HG03135 (cell line): Measurements from ENCODE around the gene PCMTD2.
"Not testable (repeated sequence)": the region's sequence is repeated elsewhere in the genome, so short reads cannot be mapped to it uniquely, and the experiment has no call there.

Experiments used
- ATAC-seq: cut with Tn5 transposase; IDR thresholded peaks from one replicate; pipeline ENCODE4 v1.9.1; 2021; ENCODE audit warnings: mild to moderate bottlenecking, moderate library complexity; ENCODE audit not compliant: unreplicated experiment

Gene PCMTD2

GRCh38 chr20:64223526-64224067 is 32.0 kb upstream of the PCMTD2 start:
- ATAC-seq, result no peak

DNA sequence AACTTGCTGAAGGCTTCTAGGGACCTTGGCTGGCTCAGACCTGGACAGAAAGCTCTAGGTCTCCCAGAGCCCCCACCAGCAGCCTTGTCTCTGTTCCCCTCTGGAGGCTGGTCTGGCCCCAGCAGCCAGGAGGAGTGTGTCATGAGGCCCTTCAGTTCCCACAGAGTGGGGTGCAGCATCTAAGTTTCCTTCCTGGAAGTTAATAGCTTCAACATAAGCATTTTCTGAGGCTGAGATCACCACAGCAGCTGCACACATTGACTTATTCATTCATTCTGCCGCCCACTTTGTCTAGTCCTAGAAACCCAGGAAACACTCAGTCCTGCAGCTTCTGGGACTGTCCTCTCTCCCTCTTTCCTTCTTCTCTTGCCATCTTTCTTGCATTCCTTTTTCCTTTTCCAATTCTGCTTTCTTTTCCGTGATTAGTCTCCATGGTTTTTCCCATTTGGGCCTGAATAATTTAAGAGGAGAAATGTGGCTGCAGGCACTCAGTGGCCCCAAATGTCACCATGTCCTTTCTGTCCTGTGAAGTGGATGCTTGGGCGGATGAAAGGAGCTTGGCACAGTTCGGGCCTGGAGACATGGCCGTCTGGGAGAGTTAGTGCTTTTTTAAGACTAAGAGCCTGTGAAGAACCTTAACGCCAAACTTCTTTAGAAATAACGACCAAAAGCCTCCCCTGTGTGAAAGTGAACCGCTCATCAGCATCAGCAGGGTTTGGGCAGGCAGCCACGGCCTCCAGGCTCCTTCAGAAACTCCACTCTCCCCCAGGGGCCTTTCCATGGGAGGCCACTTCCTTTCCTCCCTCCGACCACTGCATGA is 31.0 kb upstream of the PCMTD2 start:
- ATAC-seq, result no peak

DNA sequence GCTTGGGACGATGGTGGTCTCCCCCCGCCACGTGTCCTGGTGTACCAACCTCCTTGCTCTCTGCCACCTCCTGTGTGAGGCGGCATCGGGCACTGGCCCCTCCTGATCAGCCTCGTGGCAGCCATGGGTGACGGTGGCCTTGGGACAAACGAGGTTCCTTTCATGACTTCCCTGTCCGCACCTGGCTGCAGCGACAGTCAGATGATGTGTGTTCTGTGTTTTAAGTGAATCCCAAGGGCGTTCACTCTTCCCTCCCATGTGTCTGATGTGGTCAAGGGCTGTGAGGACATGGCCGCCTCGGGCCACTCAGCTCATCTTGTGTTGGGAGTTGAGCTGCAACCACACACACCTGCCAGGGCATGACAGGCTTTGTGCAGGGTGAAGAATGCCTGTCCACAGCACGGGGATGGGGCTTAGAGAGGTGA is 30.4 kb upstream of the PCMTD2 start:
- ATAC-seq, result no peak

- no peak for ATAC-seq
These were observed 29.5 kb upstream of the PCMTD2 start for GRCh38 chr20:64225828-64226598.

GRCh38 chr20:64226686-64227580 is 28.6 kb upstream of the PCMTD2 start:
- no peak for ATAC-seq

GRCh38 chr20:64228086-64228653 is 27.4 kb upstream of the PCMTD2 start:
- ATAC-seq, result no peak

DNA sequence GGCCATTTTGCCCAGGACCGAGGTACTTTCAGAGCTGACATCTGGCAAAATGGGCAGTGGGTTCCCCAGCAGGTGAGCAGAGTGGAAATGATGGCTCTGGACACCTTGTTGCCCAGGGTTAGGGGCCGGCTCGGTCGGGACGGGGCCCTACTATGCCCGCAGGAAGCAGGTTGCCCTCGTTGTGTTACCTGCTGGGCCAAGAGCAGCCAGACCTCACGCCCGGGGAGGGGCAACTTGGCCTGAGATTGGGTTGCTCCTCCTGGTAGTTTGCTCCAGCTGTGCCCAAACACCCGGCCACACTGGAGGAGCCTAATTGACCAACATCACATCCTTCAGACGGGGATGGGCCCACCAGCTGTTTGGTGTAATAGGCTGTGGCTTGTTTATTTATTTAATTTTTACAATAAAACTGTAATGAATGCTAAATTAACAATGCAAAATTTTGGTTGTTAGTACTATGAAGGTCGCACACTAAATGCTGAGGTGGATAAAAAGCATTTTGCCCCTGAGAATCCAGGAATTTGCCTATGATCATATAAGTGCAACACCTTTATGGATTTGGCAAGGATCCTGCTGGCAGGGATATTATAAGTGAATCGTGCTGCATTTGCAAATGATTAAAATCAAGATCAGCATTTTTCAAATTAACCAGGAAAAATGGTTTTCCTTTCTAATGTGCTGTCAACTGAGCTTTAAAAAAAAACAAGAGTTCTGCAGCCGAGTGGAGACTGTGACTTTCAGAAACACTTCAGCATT is 26.6 kb upstream of the PCMTD2 start:
- no peak for ATAC-seq

- ATAC-seq, result no peak
These were observed 26.0 kb upstream of the PCMTD2 start for GRCh38 chr20:64229507-64230061.

GRCh38 chr20:64230461-64231145 is 24.9 kb upstream of the PCMTD2 start:
- ATAC-seq, result no peak

DNA sequence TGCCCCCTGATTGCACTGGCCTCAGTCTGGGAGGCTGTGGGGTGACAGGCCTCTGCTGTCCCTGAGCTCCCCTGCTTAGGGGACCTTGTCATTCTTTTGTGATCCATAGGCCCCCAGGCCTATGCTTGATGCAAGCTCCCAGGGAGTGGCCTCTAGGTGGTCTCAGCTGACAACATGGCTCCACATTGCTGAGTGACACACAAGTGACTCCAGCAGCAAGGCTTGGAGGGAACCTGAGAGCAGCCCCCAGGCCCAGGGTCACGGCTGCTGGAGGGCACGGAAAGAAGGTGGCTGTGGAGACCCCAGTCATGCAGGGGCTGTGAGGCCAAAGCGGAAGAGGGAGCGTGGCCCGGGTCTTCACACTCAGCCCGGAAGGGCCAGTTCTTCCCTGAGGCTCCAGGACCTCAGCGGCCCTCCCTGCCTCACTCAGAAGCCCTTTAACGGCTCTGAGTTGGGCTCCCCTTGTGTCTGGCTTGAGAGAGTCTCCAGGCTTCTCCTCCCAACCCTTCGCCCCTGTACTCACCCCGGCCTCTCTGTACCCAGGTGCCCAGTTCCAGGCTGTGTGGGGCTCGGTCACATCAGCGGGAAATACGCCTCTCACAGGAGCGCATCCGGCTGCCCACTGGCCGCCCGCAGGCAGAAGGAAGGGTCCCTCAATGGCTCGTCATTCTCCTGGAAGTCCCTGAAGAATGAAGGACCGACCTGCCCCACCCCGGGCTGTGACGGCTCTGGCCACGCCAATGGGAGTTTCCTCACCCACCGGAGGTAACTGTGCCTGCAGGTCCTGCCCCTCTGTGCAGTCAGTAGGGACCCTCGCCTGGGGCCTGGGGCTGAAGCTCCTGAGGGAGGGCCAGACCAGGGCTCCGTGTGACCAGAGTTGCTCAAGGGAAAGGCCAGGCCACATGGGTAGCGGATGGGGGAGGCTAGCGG is 23.7 kb upstream of the PCMTD2 start:
- ATAC-seq, result no peak

DNA sequence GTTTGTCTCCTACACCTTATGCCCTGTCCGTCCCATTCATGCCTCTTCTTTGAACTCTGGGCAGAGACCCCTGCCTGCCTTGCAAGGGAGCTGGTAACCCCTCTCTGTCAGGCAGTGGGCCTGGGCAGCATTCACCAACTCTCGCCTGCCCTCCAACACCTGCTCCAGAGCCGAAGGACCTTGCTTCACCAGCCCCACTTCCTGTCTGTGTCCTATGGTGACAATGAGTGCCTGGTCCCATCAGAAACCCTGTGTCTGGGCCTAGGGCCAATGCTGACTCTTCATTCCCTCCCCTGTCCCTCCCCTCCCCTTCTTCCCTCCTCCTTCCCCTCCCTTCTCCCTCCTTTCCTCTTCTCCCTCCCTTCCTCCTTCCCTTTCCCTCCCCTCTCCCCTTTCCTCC is 22.8 kb upstream of the PCMTD2 start:
- no peak for ATAC-seq

GRCh38 chr20:64233725-64234124 is 21.8 kb upstream of the PCMTD2 start:
- ATAC-seq, result no peak

GRCh38 chr20:64234291-64234791 is 21.2 kb upstream of the PCMTD2 start:
- no peak for ATAC-seq

DNA sequence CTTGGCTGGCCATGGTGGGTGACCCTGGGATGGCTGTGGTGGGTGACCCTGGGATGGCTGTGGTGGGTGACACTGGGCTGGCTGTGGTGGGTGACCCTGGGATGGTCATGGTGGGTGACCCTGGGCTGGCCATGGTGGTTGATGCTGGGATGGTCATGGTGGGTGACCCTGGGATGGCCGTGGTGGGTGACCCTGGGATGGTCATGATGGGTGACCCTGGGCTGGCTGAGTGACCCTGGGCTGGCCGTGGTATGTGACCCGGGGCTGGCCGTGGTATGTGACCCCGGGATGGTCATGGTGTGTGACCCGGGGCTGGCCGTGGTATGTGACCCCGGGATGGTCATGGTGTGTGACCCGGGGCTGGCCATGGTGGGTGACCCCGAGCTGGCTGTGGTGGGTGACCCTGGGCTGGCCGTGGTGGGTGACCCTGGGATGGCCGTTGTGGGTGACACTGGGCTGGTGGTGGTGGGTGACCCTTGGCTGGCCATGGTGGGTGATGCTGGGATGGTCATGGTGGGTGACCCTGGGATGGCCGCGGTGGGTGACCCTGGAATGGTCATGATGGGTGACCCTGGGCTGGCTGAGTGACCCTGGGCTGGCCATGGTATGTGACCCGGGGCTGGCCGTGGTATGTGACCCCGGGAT is 20.5 kb upstream of the PCMTD2 start:
- not testable (repeated sequence) for ATAC-seq

GRCh38 chr20:64236137-64237088 is 19.1 kb upstream of the PCMTD2 start:
- ATAC-seq, result no peak

GRCh38 chr20:64237316-64237715 is 18.2 kb upstream of the PCMTD2 start:
- no peak for ATAC-seq
